ENCODE results near the gene MGA. TPM values are rescaled to one million over a fixed set of nuclear protein-coding genes. Genes with fewer than 3 reads are reported as not detected.

Gene MGA
- total RNA-seq, 2 donors from 2014 or later, result 58.5 to 62.6 TPM

DNA sequence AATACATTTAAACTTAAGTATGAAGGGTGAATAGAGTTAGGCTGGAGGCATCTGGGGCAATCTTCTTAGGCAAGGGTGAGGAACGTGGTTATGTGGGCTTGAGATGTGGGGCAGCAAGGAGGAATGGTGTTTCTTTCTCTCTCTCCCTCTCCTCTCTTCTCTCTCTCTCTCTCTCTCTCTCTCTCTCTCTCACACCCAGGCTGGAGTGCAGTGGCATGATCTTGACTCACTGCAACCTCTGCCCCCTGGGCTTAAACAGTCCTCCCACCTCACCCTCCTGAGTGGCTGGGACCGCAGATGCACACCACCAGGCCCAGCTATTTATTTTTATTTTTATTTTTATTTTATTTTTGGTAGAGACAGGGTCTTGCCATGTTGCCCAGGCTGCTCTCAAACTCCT is 4.0 kb upstream of the MGA start:
- no peak for DNase-seq
- Histone ChIP-seq H3K9ac (ENCODE audit: extremely low read depth, low read length, poor library complexity, severe bottlenecking) (no peak overlapping the region), H3K9me3 (ENCODE audit: control insufficient read depth, low read length) (peaks cover 1% of the 10 kb centered on the region), H3K4me1 (ENCODE audit: control insufficient read depth, insufficient read depth, low read length) (no peaks in the 10 kb centered on the region), H3K4me3 (ENCODE audit: low read length) (no peak overlapping the region), H3K36me3 (ENCODE audit: control insufficient read depth, insufficient read depth, low read length) (no peaks in the 10 kb centered on the region), H3K27ac (ENCODE audit: low read depth, low read length) (no peak overlapping the region), H3K27me3 (ENCODE audit: control insufficient read depth, insufficient read depth, low read length, poor library complexity, severe bottlenecking) (peaks cover 20% of the 10 kb centered on the region)
- TF ChIP-seq, protein P1, sequence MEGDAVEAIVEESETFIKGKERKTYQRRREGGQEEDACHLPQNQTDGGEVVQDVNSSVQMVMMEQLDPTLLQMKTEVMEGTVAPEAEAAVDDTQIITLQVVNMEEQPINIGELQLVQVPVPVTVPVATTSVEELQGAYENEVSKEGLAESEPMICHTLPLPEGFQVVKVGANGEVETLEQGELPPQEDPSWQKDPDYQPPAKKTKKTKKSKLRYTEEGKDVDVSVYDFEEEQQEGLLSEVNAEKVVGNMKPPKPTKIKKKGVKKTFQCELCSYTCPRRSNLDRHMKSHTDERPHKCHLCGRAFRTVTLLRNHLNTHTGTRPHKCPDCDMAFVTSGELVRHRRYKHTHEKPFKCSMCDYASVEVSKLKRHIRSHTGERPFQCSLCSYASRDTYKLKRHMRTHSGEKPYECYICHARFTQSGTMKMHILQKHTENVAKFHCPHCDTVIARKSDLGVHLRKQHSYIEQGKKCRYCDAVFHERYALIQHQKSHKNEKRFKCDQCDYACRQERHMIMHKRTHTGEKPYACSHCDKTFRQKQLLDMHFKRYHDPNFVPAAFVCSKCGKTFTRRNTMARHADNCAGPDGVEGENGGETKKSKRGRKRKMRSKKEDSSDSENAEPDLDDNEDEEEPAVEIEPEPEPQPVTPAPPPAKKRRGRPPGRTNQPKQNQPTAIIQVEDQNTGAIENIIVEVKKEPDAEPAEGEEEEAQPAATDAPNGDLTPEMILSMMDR (conservative IDR thresholded peaks at IDR 0.05), result no peak
- peaks cover 10% of the 10 kb centered on the region for H3K4me1 Mint-ChIP-seq
- H3K9me3 Mint-ChIP-seq, result peaks cover 2% of the 10 kb centered on the region
- H3K36me3 Mint-ChIP-seq (ENCODE audit: low read depth), result no peaks in the 10 kb centered on the region
- peaks cover 40% of the 10 kb centered on the region for H3K27me3 Mint-ChIP-seq (ENCODE audit: insufficient read depth)
- no peak overlapping the region for H3K4me3 Mint-ChIP-seq
- no CpG with 5 or more reads among the region's 2 CpGs for WGBS, 2 experiments (ENCODE audit: insufficient coverage in 1 of 2, insufficient read length in 1 of 2)
- no peak overlapping the region for H3K27ac Mint-ChIP-seq

DNA sequence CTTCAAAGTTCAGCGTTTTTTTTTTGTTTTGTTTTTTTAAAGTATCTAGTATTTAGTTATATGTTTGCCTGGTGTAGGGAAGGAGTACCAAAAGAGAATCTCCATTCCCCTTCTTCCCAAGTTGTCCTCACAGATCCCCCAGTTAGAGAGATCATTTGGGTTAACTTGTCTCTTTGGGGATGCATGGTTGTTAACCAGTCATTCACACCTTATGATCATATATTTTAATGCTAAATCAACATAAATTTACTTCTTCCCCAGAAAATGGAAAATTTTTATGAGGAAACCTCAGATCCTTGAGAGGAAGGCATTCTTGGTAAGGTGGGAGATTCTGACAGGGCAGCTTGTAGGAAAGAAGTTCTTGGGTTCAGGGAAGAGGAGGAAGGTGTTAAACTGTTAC is 1.5 kb upstream of the MGA start:
- TF ChIP-seq, protein P1 (conservative IDR thresholded peaks at IDR 0.05), result no peak
- Mint-ChIP-seq H3K4me3 (no peak overlapping the region), H3K27ac (no peak overlapping the region), H3K36me3 (ENCODE audit: low read depth) (no peaks in the 10 kb centered on the region), H3K27me3 (ENCODE audit: insufficient read depth) (peaks cover 41% of the 10 kb centered on the region), H3K9me3 (peaks cover 2% of the 10 kb centered on the region), H3K4me1 (peaks cover 12% of the 10 kb centered on the region)
- Histone ChIP-seq H3K4me1 (ENCODE audit: control insufficient read depth, insufficient read depth, low read length) (no peaks in the 10 kb centered on the region), H3K4me3 (ENCODE audit: low read length) (no peak overlapping the region), H3K36me3 (ENCODE audit: control insufficient read depth, insufficient read depth, low read length) (no peaks in the 10 kb centered on the region), H3K27ac (ENCODE audit: low read depth, low read length) (no peak overlapping the region), H3K9me3 (ENCODE audit: control insufficient read depth, low read length) (no peaks in the 10 kb centered on the region), H3K9ac (ENCODE audit: extremely low read depth, low read length, poor library complexity, severe bottlenecking) (no peak overlapping the region), H3K27me3 (ENCODE audit: control insufficient read depth, insufficient read depth, low read length, poor library complexity, severe bottlenecking) (peaks cover 20% of the 10 kb centered on the region)
- DNase-seq, result no peak
- WGBS, 2 experiments (ENCODE audit: insufficient coverage in 1 of 2, insufficient read length in 1 of 2), result no CpG with 5 or more reads among the region's 1 CpG

DNA sequence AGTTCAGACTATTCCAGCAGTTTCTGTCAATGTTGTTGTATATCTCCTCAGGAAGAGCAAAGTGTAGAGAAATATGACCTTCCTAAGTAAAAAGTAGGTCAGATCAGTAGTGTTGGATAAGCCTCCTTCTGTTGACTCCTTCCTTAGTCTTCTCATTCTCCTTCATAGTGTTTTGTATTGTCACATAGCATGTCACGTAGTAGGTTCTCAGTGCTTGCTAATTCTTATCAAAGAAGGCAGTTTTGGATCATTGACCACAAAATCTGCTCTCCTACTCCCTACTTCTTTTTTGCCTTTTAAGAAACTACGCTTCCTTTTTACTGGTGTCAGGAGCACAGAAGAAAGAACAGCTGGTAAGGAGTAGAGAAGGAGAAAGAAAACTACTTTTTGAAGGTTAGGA is 1.0 kb upstream of the MGA start:
- H3K4me3 Mint-ChIP-seq, result no peak overlapping the region
- peaks cover 12% of the 10 kb centered on the region for H3K4me1 Mint-ChIP-seq
- Histone ChIP-seq H3K4me3 (ENCODE audit: low read length) (peak overlapping the region; percentile 93), H3K27ac (ENCODE audit: low read depth, low read length) (no peak overlapping the region), H3K4me1 (ENCODE audit: control insufficient read depth, insufficient read depth, low read length) (no peaks in the 10 kb centered on the region), H3K9ac (ENCODE audit: extremely low read depth, low read length, poor library complexity, severe bottlenecking) (no peak overlapping the region), H3K36me3 (ENCODE audit: control insufficient read depth, insufficient read depth, low read length) (no peaks in the 10 kb centered on the region), H3K27me3 (ENCODE audit: control insufficient read depth, insufficient read depth, low read length, poor library complexity, severe bottlenecking) (peaks cover 20% of the 10 kb centered on the region), H3K9me3 (ENCODE audit: control insufficient read depth, low read length) (no peaks in the 10 kb centered on the region)
- peaks cover 2% of the 10 kb centered on the region for H3K9me3 Mint-ChIP-seq
- DNase-seq, result no peak
- 96% methylated on average over 1 of the region's 2 CpGs; no CpG with 5 or more reads in 1 of the 2 experiments for WGBS, 2 experiments (ENCODE audit: insufficient coverage in 1 of 2, insufficient read length in 1 of 2)
- H3K27ac Mint-ChIP-seq, result no peak overlapping the region
- TF ChIP-seq, protein P1 (conservative IDR thresholded peaks at IDR 0.05), result no peak
- peaks cover 41% of the 10 kb centered on the region for H3K27me3 Mint-ChIP-seq (ENCODE audit: insufficient read depth)
- H3K36me3 Mint-ChIP-seq (ENCODE audit: low read depth), result no peaks in the 10 kb centered on the region
